H9 (cell line): ENCODE results near the gene TMEM221. TPM values are rescaled to one million over a fixed set of nuclear protein-coding genes. Genes with fewer than 3 reads are reported as not detected.

Source experiments
- DNase-seq: peaks from one replicate; pipeline ENCODE4 v3.0.0-alpha.2; 2017
- H2AFZ ChIP-seq: one replicate; pipeline ENCODE4 v1.6.1; 2013; ENCODE audit warnings: mild to moderate bottlenecking, low read length, control low read depth, moderate library complexity
- H2AK5ac ChIP-seq: 2 replicates; pipeline ENCODE4 v1.6.1; 2013; ENCODE audit warnings: low read length, control low read depth, mixed read lengths; ENCODE audit not compliant: insufficient read length
- H2BK120ac ChIP-seq: one replicate; pipeline ENCODE4 v1.6.1; 2013; ENCODE audit warnings: low read depth, mild to moderate bottlenecking, low read length, control low read depth, inconsistent platforms; ENCODE audit not compliant: poor library complexity, severe bottlenecking
- H2BK12ac ChIP-seq: 2 replicates; pipeline ENCODE4 v1.6.1; 2013; ENCODE audit warnings: low read length, control low read depth, mixed read lengths, low read depth; ENCODE audit not compliant: insufficient read length
- H2BK15ac ChIP-seq: 2 replicates; pipeline ENCODE4 v1.6.1; 2013; ENCODE audit warnings: low read depth, low read length, control low read depth
- H2BK20ac ChIP-seq: one replicate; pipeline ENCODE4 v1.6.1; 2013; ENCODE audit warnings: low read depth, mild to moderate bottlenecking, low read length, control low read depth, inconsistent platforms; ENCODE audit not compliant: poor library complexity, severe bottlenecking
- H2BK5ac ChIP-seq: 2 replicates; pipeline ENCODE4 v1.6.1; 2013; ENCODE audit warnings: low read length, control low read depth, mixed read lengths; ENCODE audit not compliant: insufficient read length
- H3K14ac ChIP-seq: 2 replicates; pipeline ENCODE4 v1.6.1; 2013; ENCODE audit warnings: low read length, control low read depth; ENCODE audit not compliant: insufficient read depth
- H3K18ac ChIP-seq: 2 replicates; pipeline ENCODE4 v1.6.1; 2013; ENCODE audit warnings: low read depth, mild to moderate bottlenecking, mixed read lengths, low read length, control low read depth; ENCODE audit not compliant: insufficient read length
- H3K23ac ChIP-seq: 2 replicates; pipeline ENCODE4 v1.6.1; 2013; ENCODE audit warnings: low read length, control low read depth, mixed read lengths, low read depth; ENCODE audit not compliant: insufficient read length
- H3K23me2 ChIP-seq: 2 replicates; pipeline ENCODE4 v1.6.1; 2013; ENCODE audit warnings: low read depth, mild to moderate bottlenecking, mixed read lengths, low read length, control low read depth; ENCODE audit not compliant: insufficient read length, poor library complexity, severe bottlenecking
- H3K27ac ChIP-seq: 2 replicates; pipeline ENCODE4 v1.5.1; 2013; ENCODE audit warnings: low read length, control low read depth, mixed read lengths, low read depth; ENCODE audit not compliant: insufficient read length
- H3K27me3 ChIP-seq: 2 replicates; pipeline ENCODE4 v1.6.1; 2013; ENCODE audit warnings: low read length, control low read depth, inconsistent platforms; ENCODE audit not compliant: insufficient read depth
- H3K4ac ChIP-seq: 2 replicates; pipeline ENCODE4 v1.6.1; 2013; ENCODE audit warnings: low read depth, mild to moderate bottlenecking, control low read depth, inconsistent platforms, low read length, moderate library complexity
- H3K4me1 ChIP-seq: 2 replicates; pipeline ENCODE4 v1.6.1; 2013; ENCODE audit warnings: low read length, control low read depth, inconsistent platforms; ENCODE audit not compliant: insufficient read depth
- H3K4me2 ChIP-seq: 2 replicates; pipeline ENCODE4 v1.6.1; 2013; ENCODE audit warnings: low read length, control low read depth, mixed read lengths; ENCODE audit not compliant: insufficient read length, insufficient read depth
- H3K56ac ChIP-seq: 2 replicates; pipeline ENCODE4 v1.6.1; 2013; ENCODE audit warnings: low read depth, mild to moderate bottlenecking, mixed read lengths, low read length, control low read depth; ENCODE audit not compliant: insufficient read length
- H3K79me1 ChIP-seq: 2 replicates; pipeline ENCODE4 v1.6.1; 2013; ENCODE audit warnings: low read depth, mild to moderate bottlenecking, moderate library complexity, low read length, control low read depth, inconsistent platforms; ENCODE audit not compliant: insufficient read depth, poor library complexity, severe bottlenecking
- H3K79me2 ChIP-seq: 2 replicates; pipeline ENCODE4 v1.6.1; 2013; ENCODE audit warnings: low read length, control low read depth, inconsistent platforms; ENCODE audit not compliant: insufficient read depth
- H3K9ac ChIP-seq: 2 replicates; pipeline ENCODE4 v1.6.1; 2013; ENCODE audit warnings: low read length, control low read depth, mixed read lengths; ENCODE audit not compliant: insufficient read length; ENCODE audit errors: extremely low read depth
- H3K9me3 ChIP-seq: one replicate; pipeline ENCODE4 v1.6.1; 2013; ENCODE audit warnings: low read depth, low read length, inconsistent platforms; ENCODE audit not compliant: control insufficient read depth
- H3T11ph ChIP-seq: one replicate; pipeline ENCODE4 v1.6.1; 2013; ENCODE audit warnings: mild to moderate bottlenecking, low read length, control low read depth, inconsistent platforms
- H4K20me1 ChIP-seq: one replicate; pipeline ENCODE4 v1.6.1; 2013; ENCODE audit not compliant: control insufficient read depth, insufficient read length, insufficient read depth
- H4K5ac ChIP-seq: 2 replicates; pipeline ENCODE4 v1.6.1; 2013; ENCODE audit warnings: low read depth, mild to moderate bottlenecking, mixed read lengths, low read length, control low read depth; ENCODE audit not compliant: insufficient read length
- H4K8ac ChIP-seq: replicated peaks from 2 replicates; pipeline ENCODE4 v1.6.1; 2013; ENCODE audit warnings: low read length, control low read depth, mixed read lengths, low read depth; ENCODE audit not compliant: insufficient read length
- H4K91ac ChIP-seq: 2 replicates; pipeline ENCODE4 v1.6.1; 2013; ENCODE audit warnings: low read depth, mild to moderate bottlenecking, moderate library complexity, mixed read lengths, low read length, control low read depth; ENCODE audit not compliant: insufficient read length
- H3K27ac Mint-ChIP-seq, 3 experiments: 2 replicates in 2 of 3; 3 replicates in 1 of 3; pipeline ENCODE4 v1.8.0; 2020 to 2021; ENCODE audit warnings: mixed read lengths in 3 of 3, mild to moderate bottlenecking in 1 of 3, moderate library complexity in 1 of 3
- H3K27me3 Mint-ChIP-seq: 2 replicates; pipeline ENCODE4 v1.8.0; 2021; ENCODE audit warnings: low read depth, mild to moderate bottlenecking, moderate library complexity, mixed read lengths
- H3K36me3 Mint-ChIP-seq, 3 experiments: 2 replicates in 2 of 3; 3 replicates in 1 of 3; pipeline ENCODE4 v1.8.0; 2020 to 2021; ENCODE audit warnings: low read depth in 3 of 3, mixed read lengths in 3 of 3; ENCODE audit not compliant: insufficient read depth in 1 of 3
- H3K4me1 Mint-ChIP-seq, 2 experiments: 2 replicates each; pipeline ENCODE4 v1.8.0; 2020; ENCODE audit warnings: mixed read lengths in 2 of 2
- H3K4me3 Mint-ChIP-seq, 2 experiments: 2 replicates in 1 of 2; 3 replicates in 1 of 2; pipeline ENCODE4 v1.8.0; 2020 to 2021; ENCODE audit warnings: mild to moderate bottlenecking in 2 of 2, mixed read lengths in 2 of 2, moderate library complexity in 1 of 2
- H3K9me3 Mint-ChIP-seq, 2 experiments: 2 replicates in 1 of 2; 3 replicates in 1 of 2; pipeline ENCODE4 v1.8.0; 2020; ENCODE audit warnings: mild to moderate bottlenecking in 2 of 2, mixed read lengths in 2 of 2, moderate library complexity in 1 of 2
- CTCF ChIP-seq: fragments of 200-600 bp; sonication (generic); conservative IDR thresholded peaks from 3 replicates; pipeline ENCODE4 v1.8.0; 2021; ENCODE audit warnings: antibody characterized with exemption, mild to moderate bottlenecking
- WGBS: extraction: QIAGEN DNeasy Blood & Tissue Kit; methylation state at CpG from one replicate; pipeline ENCODE4 v1.1.7; 2013; ENCODE audit warnings: missing lambda C conversion rate, low lambda C conversion rate, mixed read lengths; ENCODE audit not compliant: insufficient read length; ENCODE audit errors: extremely low coverage; 5-methylcytosine and 5-hydroxymethylcytosine counted together
- total RNA-seq: library from RNA; stranded (reverse); gene quantifications from 2 replicates; pipeline ENCODE4 v1.2.1, GENCODE V29; 2021

The TMEM221 gene
- total RNA-seq, 1 experiment from 2014 or later: 1.4 TPM

DNA sequence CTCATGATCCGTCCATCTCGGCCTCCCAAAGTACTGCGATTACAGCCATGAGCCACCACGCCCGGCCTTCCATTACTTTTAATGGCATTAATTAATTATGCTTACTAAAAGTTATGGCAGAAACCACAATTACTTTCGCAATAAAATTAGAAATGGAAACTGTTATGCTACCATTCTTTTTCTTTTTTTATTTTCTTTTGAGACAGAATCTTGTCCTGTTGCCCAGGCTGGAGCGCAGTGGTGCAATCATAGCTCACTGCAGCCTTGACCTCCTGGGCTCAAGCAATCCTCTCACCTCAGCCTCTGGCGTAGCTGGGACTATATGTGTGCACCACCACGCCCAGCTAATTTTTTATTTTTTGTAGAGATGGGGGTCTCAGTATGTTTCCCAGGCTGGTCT lies 38.5 kb downstream of the TMEM221 start:
- H4K5ac ChIP-seq: no peak overlapping the region

More for the DNA sequence above, 38.5 kb downstream of the TMEM221 start:
- Histone ChIP-seq H3K56ac (no peak overlapping the region), H3K18ac (no peak overlapping the region), H3K9me3 (no peaks in the 10 kb centered on the region), H2BK15ac (no peak overlapping the region), H3K27me3 (no peaks in the 10 kb centered on the region), H3K14ac (no peak overlapping the region), H3K79me2 (no peaks in the 10 kb centered on the region; the same call in 1 of the 2 replicates), H3K4me1 (peaks cover 3% of the 10 kb centered on the region; the same call in 1 of the 2 replicates), H3K79me1 (no peaks in the 10 kb centered on the region), H2BK120ac (no peak overlapping the region), H3K27ac (no peak overlapping the region), H2BK12ac (no peak overlapping the region), H4K20me1 (no peaks in the 10 kb centered on the region), H3K4ac (no peak overlapping the region), H4K91ac (no peak overlapping the region), H2BK5ac (no peak overlapping the region), H3T11ph (no peak overlapping the region), H3K23me2 (peaks cover 7% of the 10 kb centered on the region), H2AK5ac (no peak overlapping the region), H3K4me2 (no peak overlapping the region), H2BK20ac (no peak overlapping the region), H3K23ac (no peak overlapping the region), H3K9ac (no peak overlapping the region), H4K8ac (no peak overlapping the region), H2AFZ (no peak overlapping the region)
- Mint-ChIP-seq H3K4me1 (peaks cover 37 to 45% of the 10 kb centered on the region in 2 experiments), H3K27me3 (peaks cover 13% of the 10 kb centered on the region), H3K36me3 (peaks cover 2 to 27% (median 7%) of the 10 kb centered on the region in 3 experiments; a peak in 4 of 7 replicates), H3K9me3 (no peaks in the 10 kb centered on the region), H3K4me3 (no peak overlapping the region), H3K27ac (no peak overlapping the region; a peak in 1 of 7 replicates)
- TF ChIP-seq CTCF: no peak
- no CpG with 5 or more reads among the region's 9 CpGs for WGBS
- no peak for DNase-seq
